ENCODE measurements around the gene SCAPER.
"Not testable (repeated sequence)": the region's sequence is repeated elsewhere in the genome, so short reads cannot be mapped to it uniquely, and the experiment has no call there.

SCAPER gene

GRCh38 chr15:76514282-76514681, 390.9 kb downstream of the SCAPER start:
- Histone ChIP-seq H3K9ac (no peak overlapping the region), H3K27me3 (ENCODE audit: control insufficient read depth, insufficient read depth, low read length) (no peaks in the 10 kb centered on the region), H3K4me3 (ENCODE audit: low read depth, low read length) (no peak overlapping the region), H3K4me1 (no peaks in the 10 kb centered on the region), H3K9me3 (ENCODE audit: control insufficient read depth, low read length) (no peaks in the 10 kb centered on the region), H2AFZ (no peak overlapping the region), H3K79me2 (no peaks in the 10 kb centered on the region), H3K36me3 (ENCODE audit: control insufficient read depth, insufficient read depth, low read length) (no peaks in the 10 kb centered on the region), H3K27ac (no peak overlapping the region), H3K4me2 (ENCODE audit: low read length) (no peak overlapping the region)
- TF ChIP-seq CTCF (IDR thresholded peaks at IDR 0.05): no peak

DNA sequence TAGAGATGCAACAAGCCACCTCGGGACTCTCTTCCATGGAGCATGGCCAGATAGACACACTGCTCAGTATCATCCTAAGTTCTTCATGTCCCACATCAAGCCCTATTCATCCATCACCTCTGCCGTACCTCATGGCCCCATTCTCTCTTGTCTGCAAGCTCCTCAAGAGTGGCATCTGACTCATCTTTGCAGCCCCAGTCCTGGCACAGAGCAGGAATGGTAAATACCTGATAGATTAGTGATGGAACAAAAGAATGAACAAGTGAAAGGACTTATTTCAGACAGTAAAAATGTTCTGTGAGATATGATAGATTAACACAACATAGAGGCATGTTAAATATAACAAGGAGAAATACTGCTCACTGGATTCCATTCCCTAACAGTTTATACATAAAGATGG, 392.2 kb downstream of the SCAPER start:
- no peak overlapping the region for H2AFZ ChIP-seq
- no peak overlapping the region for H3K4me2 ChIP-seq (ENCODE audit: low read length)
- H3K9me3 ChIP-seq (ENCODE audit: control insufficient read depth, low read length): no peaks in the 10 kb centered on the region
- no peak overlapping the region for H3K9ac ChIP-seq
- H3K4me3 ChIP-seq (ENCODE audit: low read depth, low read length): no peak overlapping the region
- no peaks in the 10 kb centered on the region for H3K4me1 ChIP-seq
- H3K27me3 ChIP-seq (ENCODE audit: control insufficient read depth, insufficient read depth, low read length): no peaks in the 10 kb centered on the region
- TF ChIP-seq CTCF (IDR thresholded peaks at IDR 0.05): no peak
- no peaks in the 10 kb centered on the region for H3K36me3 ChIP-seq (ENCODE audit: control insufficient read depth, insufficient read depth, low read length)
- H3K27ac ChIP-seq: no peak overlapping the region
- H3K79me2 ChIP-seq: no peaks in the 10 kb centered on the region

GRCh38 chr15:76510663-76511062, 394.5 kb downstream of the SCAPER start:
- not testable (repeated sequence) for H3K4me2 ChIP-seq (ENCODE audit: low read length); H3K27ac ChIP-seq; H2AFZ ChIP-seq

GRCh38 chr15:76503804-76504203, 401.3 kb downstream of the SCAPER start:
- H3K9me3 ChIP-seq (ENCODE audit: control insufficient read depth, low read length): no peaks in the 10 kb centered on the region
- no peak overlapping the region for H3K27ac ChIP-seq
- no peak overlapping the region for H3K4me2 ChIP-seq (ENCODE audit: low read length)
- H3K79me2 ChIP-seq: no peaks in the 10 kb centered on the region
- H3K9ac ChIP-seq: no peak overlapping the region
- H2AFZ ChIP-seq: no peak overlapping the region
- no peak overlapping the region for H3K4me3 ChIP-seq (ENCODE audit: low read depth, low read length)
- H3K4me1 ChIP-seq: no peaks in the 10 kb centered on the region
- no peaks in the 10 kb centered on the region for H3K36me3 ChIP-seq (ENCODE audit: control insufficient read depth, insufficient read depth, low read length)
- H3K27me3 ChIP-seq (ENCODE audit: control insufficient read depth, insufficient read depth, low read length): no peaks in the 10 kb centered on the region
- no peak for TF ChIP-seq CTCF (IDR thresholded peaks at IDR 0.05)

More at GRCh38 chr15:76510663-76511062, 394.5 kb downstream of the SCAPER start:
- H3K36me3 ChIP-seq (ENCODE audit: control insufficient read depth, insufficient read depth, low read length); H3K9ac ChIP-seq; H3K4me1 ChIP-seq; H3K79me2 ChIP-seq; H3K4me3 ChIP-seq (ENCODE audit: low read depth, low read length); H3K9me3 ChIP-seq (ENCODE audit: control insufficient read depth, low read length); H3K27me3 ChIP-seq (ENCODE audit: control insufficient read depth, insufficient read depth, low read length): not testable (repeated sequence)

GRCh38 chr15:76503121-76503520, 402.0 kb downstream of the SCAPER start:
- Histone ChIP-seq H3K4me3 (ENCODE audit: low read depth, low read length) (no peak overlapping the region), H3K27ac (no peak overlapping the region), H3K4me1 (no peaks in the 10 kb centered on the region), H3K79me2 (no peaks in the 10 kb centered on the region), H3K36me3 (ENCODE audit: control insufficient read depth, insufficient read depth, low read length) (no peaks in the 10 kb centered on the region), H3K4me2 (ENCODE audit: low read length) (no peak overlapping the region), H3K9me3 (ENCODE audit: control insufficient read depth, low read length) (no peaks in the 10 kb centered on the region), H2AFZ (no peak overlapping the region), H3K27me3 (ENCODE audit: control insufficient read depth, insufficient read depth, low read length) (no peaks in the 10 kb centered on the region), H3K9ac (no peak overlapping the region)
- TF ChIP-seq CTCF (IDR thresholded peaks at IDR 0.05): no peak
